Measurements from ENCODE around the gene C6orf89.

C6orf89 gene

GRCh38 chr6:36949636-36950035 is 63.9 kb downstream of the C6orf89 start:
- no peak for TF ChIP-seq CTCF (IDR thresholded peaks at IDR 0.05; ENCODE audit: control insufficient read depth, insufficient read depth, low read depth, low read length, missing control alignments)
- no peak for DNase-seq (ENCODE audit: low read depth)

DNA sequence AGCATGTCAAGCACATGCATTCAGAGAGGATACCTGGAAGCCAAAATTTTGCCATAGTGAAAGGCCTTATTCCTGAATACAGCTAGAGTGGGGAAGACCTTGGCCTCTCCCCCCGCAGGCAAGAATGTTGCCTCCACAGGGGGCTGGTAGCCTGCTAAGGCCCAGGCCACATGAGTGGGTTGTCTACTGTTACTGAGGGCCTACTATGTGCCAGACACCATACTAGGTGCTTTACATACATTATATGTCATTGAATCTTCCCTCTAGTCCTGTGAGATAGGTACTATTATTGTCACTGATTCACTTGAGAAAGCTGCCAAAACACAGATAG is 68.1 kb downstream of the C6orf89 start:
- DNase-seq (ENCODE audit: low read depth) = no peak
- TF ChIP-seq CTCF (IDR thresholded peaks at IDR 0.05; ENCODE audit: control insufficient read depth, insufficient read depth, low read depth, low read length, missing control alignments) = no peak
- no peak overlapping the region for H3K4me3 ChIP-seq (ENCODE audit: control insufficient read depth, low read depth, low read length)

More at GRCh38 chr6:36949636-36950035, 63.9 kb downstream of the C6orf89 start:
- no peak overlapping the region for H3K4me3 ChIP-seq (ENCODE audit: control insufficient read depth, low read depth, low read length)

DNA sequence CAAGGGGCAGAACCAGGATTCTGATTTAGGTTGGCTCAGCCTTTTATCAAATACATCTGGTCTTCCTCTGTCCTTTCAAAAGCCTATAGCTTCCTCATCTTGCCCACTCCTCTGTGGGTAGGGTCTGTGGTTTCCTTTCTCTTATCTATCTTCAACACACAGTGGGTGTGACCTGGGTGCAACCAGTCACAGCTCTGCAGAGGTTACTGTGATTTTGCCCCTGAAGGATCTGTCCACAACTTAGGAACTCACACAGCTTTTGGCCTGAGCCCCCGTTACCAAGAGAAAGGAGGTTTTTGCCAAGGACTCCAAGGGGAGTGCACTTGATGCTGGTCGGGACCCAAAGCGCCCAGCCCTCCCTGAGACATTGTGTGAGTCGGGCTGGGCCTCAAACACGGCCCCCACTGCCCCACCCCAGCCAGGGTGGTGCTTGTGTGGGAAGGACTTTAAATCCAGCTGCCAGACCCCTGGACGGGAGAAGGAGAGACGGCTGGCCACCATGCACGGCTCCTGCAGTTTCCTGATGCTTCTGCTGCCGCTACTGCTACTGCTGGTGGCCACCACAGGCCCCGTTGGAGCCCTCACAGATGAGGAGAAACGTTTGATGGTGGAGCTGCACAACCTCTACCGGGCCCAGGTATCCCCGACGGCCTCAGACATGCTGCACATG is 68.6 kb downstream of the C6orf89 start, which contains the start of gene PI16:
Gene PI16 (plus strand): TSS at position 477 of the 670 bp plus-strand sequence. CDS start 23 bp downstream, at position 500.
- TF ChIP-seq CTCF (IDR thresholded peaks at IDR 0.05; ENCODE audit: control insufficient read depth, insufficient read depth, low read depth, low read length, missing control alignments) = no peak
- H3K4me3 ChIP-seq (ENCODE audit: control insufficient read depth, low read depth, low read length) = no peak within 1 kb of the TSS
- no peak for DNase-seq (ENCODE audit: low read depth)

DNA sequence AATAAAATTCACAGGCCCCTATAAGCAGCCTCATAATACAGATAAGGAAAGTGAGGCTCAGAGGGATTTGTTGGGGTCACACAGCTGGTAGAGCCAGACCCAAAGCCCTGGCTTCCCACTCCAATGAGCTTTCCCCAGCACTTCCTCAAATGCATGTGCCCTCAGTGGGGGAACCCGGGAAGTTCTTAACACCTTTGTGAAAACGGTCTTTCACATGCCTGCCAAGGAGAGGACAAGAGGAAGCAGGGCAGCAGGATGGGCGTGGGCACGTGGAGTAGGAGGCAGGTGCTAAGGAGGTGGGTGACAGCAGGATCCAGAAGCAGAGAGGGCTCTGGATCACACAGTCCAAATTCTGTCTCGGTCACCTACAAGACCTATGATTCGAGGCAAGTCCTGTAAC is 69.4 kb downstream of the C6orf89 start:
- no peak overlapping the region for H3K4me3 ChIP-seq (ENCODE audit: control insufficient read depth, low read depth, low read length)

GRCh38 chr6:36955671-36956445 is 70.1 kb downstream of the C6orf89 start:
- DNase-seq (ENCODE audit: low read depth) = no peak
- TF ChIP-seq CTCF (IDR thresholded peaks at IDR 0.05; ENCODE audit: control insufficient read depth, insufficient read depth, low read depth, low read length, missing control alignments) = no peak
- H3K4me3 ChIP-seq (ENCODE audit: control insufficient read depth, low read depth, low read length) = no peak overlapping the region

More for the DNA sequence above, 69.4 kb downstream of the C6orf89 start:
- DNase-seq (ENCODE audit: low read depth) = no peak
- no peak for TF ChIP-seq CTCF (IDR thresholded peaks at IDR 0.05; ENCODE audit: control insufficient read depth, insufficient read depth, low read depth, low read length, missing control alignments)

GRCh38 chr6:36956446-36956820 is 70.7 kb downstream of the C6orf89 start:
- no peak overlapping the region for H3K4me3 ChIP-seq (ENCODE audit: control insufficient read depth, low read depth, low read length)
- TF ChIP-seq CTCF (IDR thresholded peaks at IDR 0.05; ENCODE audit: control insufficient read depth, insufficient read depth, low read depth, low read length, missing control alignments) = no peak
- DNase-seq (ENCODE audit: low read depth) = no peak

All from AG09309 (cell line).